Measurements from ENCODE around the gene PTPA. TPM values are rescaled to one million over a fixed set of nuclear protein-coding genes. Genes with fewer than 3 reads are reported as not detected.

PTPA gene
- total and polyA plus RNA-seq, 2 experiments from 2014 or later: 60.8 to 113 TPM

DNA sequence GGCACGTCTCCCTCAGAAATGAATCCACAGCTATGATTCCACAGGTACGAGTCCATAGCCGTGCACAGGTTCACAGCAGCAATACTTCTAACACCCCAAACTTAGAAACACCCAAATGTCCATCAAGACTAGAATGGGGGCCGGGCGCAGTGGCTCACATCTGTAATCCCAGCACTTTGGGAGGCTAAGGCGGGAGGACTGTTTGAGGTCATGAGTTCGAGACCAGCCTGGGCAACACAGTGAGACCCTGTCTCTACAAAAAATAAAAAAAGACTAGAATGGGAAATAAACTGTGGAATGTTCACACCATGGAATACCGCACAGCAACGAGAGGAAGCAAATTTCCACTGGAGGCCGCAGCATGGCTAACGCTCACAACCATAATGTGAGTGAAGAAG is 34.6 kb upstream of the PTPA start:
- Histone ChIP-seq H3K79me2 (ENCODE audit: insufficient read depth) (peaks cover 2% of the 10 kb centered on the region), H2AFZ (no peak overlapping the region), H3K4me1 (ENCODE audit: insufficient read depth) (0 out of 2 replicates have a peak, but pooled peaks cover 6% of the 10 kb centered on the region), H4K20me1 (ENCODE audit: insufficient read depth) (no peaks in the 10 kb centered on the region), H3K36me3 (ENCODE audit: low read depth) (no peaks in the 10 kb centered on the region), H3F3A (ENCODE audit: insufficient read depth) (no peaks in the 10 kb centered on the region), H3K4me3 (no peak overlapping the region), H3K4me2 (ENCODE audit: unreplicated experiment) (no peak overlapping the region), H3K9me2 (ENCODE audit: insufficient read depth) (no peaks in the 10 kb centered on the region), H3K27ac (no peak overlapping the region), H3K9ac (no peak overlapping the region), H3K27me3 (replicated peaks; ENCODE audit: insufficient read depth) (no peaks in the 10 kb centered on the region), H3K9me3 (ENCODE audit: low read depth) (no peaks in the 10 kb centered on the region)
- WGBS, 2 experiments (ENCODE audit: low coverage in 1 of 2, low lambda C conversion rate in 2 of 2, missing lambda C conversion rate in 2 of 2): 88 to 92% methylated on average over 11 of the region's 11 CpGs
- DNase-seq: no peak
- TF ChIP-seq EZH2phosphoT487 (IDR thresholded peaks at IDR 0.05; ENCODE audit: insufficient read depth, low read depth) (no peak), EZH2 (IDR thresholded peaks at IDR 0.05; ENCODE audit: insufficient read depth, poor library complexity, severe bottlenecking) (no peak)
- in situ Hi-C loops (cut with MboI): no loop called here

GRCh38 chr9:129077236-129077635 is 34.0 kb upstream of the PTPA start:
- in situ Hi-C loops (cut with MboI): no loop called here
- Histone ChIP-seq H3K4me1 (ENCODE audit: insufficient read depth) (0 out of 2 replicates have a peak, but pooled peaks cover 12% of the 10 kb centered on the region), H3K27ac (no peak overlapping the region), H3K9me3 (ENCODE audit: low read depth) (no peaks in the 10 kb centered on the region), H3K4me2 (ENCODE audit: unreplicated experiment) (no peak overlapping the region), H3F3A (ENCODE audit: insufficient read depth) (no peaks in the 10 kb centered on the region), H3K4me3 (no peak overlapping the region), H4K20me1 (ENCODE audit: insufficient read depth) (no peaks in the 10 kb centered on the region), H3K36me3 (ENCODE audit: low read depth) (no peaks in the 10 kb centered on the region), H3K79me2 (ENCODE audit: insufficient read depth) (peaks cover 8% of the 10 kb centered on the region), H3K9ac (no peak overlapping the region), H2AFZ (no peak overlapping the region), H3K27me3 (replicated peaks; ENCODE audit: insufficient read depth) (no peaks in the 10 kb centered on the region), H3K9me2 (ENCODE audit: insufficient read depth) (no peaks in the 10 kb centered on the region)
- WGBS, 2 experiments (ENCODE audit: low coverage in 1 of 2, low lambda C conversion rate in 2 of 2, missing lambda C conversion rate in 2 of 2): 82 to 87% methylated on average over 10 of the region's 10 CpGs
- DNase-seq: no peak
- TF ChIP-seq EZH2 (IDR thresholded peaks at IDR 0.05; ENCODE audit: insufficient read depth, poor library complexity, severe bottlenecking) (no peak), EZH2phosphoT487 (IDR thresholded peaks at IDR 0.05; ENCODE audit: insufficient read depth, low read depth) (no peak)

DNA sequence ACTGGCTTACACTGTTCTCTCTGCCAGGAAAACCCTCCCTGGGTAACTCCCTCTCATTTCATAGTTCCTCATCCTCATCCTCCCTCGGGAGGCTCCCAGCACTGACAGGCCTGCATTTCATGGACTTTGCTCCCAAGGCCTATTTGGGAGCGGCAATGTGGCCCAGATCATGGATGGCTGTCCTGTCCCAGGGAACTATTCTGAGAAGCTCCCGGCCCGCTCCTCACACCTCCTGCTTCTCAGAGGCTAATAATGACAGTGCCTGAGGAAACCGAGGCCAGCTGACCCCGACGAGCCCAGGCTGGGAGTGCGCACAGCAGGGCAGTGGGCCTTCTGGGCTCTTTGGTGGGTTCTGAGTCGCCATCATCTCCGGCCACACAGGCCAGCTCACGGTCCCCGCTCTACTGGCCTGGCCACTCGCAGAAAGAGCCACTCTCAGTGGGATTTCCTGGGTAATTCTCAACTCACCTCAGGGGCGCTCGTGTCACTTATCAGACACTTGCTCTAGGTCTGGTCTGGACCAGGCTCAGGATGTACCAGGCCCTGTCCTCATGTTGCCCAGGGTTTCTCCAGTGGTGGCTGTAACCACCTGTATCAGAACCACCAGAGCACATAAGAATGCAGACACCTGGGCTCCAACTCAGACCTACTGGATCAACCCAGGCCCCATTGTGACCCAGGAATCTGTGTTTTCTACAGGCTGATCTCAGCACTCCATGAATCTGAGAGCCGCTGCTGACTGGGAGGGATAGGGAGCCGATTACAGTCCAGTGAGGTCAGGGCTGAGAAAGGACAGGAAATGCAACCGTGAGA is 32.3 kb upstream of the PTPA start:
- H3K4me2 ChIP-seq (ENCODE audit: unreplicated experiment): no peak overlapping the region
- no peak overlapping the region for H3K4me3 ChIP-seq
- H3K9ac ChIP-seq: no peak overlapping the region
- 0 out of 2 replicates have a peak, but pooled peaks cover 12% of the 10 kb centered on the region for H3K4me1 ChIP-seq (ENCODE audit: insufficient read depth)
- no peak for DNase-seq
- H3K9me2 ChIP-seq (ENCODE audit: insufficient read depth): no peaks in the 10 kb centered on the region
- H2AFZ ChIP-seq: no peak overlapping the region
- 77 to 79% methylated on average over 18 of the region's 18 CpGs for WGBS, 2 experiments (ENCODE audit: low coverage in 1 of 2, low lambda C conversion rate in 2 of 2, missing lambda C conversion rate in 2 of 2)
- peaks cover 14% of the 10 kb centered on the region for H3K79me2 ChIP-seq (ENCODE audit: insufficient read depth)
- no peaks in the 10 kb centered on the region for H3F3A ChIP-seq (ENCODE audit: insufficient read depth)
- in situ Hi-C loops (cut with MboI): no loop called here
- no peak for TF ChIP-seq EZH2phosphoT487 (IDR thresholded peaks at IDR 0.05; ENCODE audit: insufficient read depth, low read depth)
- no peaks in the 10 kb centered on the region for H3K36me3 ChIP-seq (ENCODE audit: low read depth)
- no peak overlapping the region for H3K27ac ChIP-seq
- no peaks in the 10 kb centered on the region for H4K20me1 ChIP-seq (ENCODE audit: insufficient read depth)
- H3K27me3 ChIP-seq (replicated peaks; ENCODE audit: insufficient read depth): no peaks in the 10 kb centered on the region
- H3K9me3 ChIP-seq (ENCODE audit: low read depth): no peaks in the 10 kb centered on the region

DNA sequence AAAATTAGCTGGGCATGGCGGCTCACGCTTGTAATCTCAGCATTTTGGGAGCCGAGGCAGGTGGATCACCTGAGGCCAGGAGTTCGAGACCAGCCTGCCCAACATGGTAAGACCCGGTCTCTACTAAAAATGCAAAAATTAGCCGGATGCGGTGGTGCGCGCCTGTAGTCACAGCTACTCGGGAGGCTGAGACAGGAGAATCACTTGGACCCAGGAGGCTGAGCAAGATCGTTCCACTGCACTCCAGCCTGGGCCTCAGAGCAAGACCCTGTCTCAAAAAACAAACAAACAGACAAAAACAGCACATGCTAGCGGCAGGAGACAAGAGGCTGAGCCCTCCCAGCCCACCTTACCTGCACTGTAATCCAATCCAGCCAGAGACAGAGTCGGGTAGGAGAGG is 31.4 kb upstream of the PTPA start:
- H3K4me1 ChIP-seq (ENCODE audit: insufficient read depth): 0 out of 2 replicates have a peak, but pooled peaks cover 12% of the 10 kb centered on the region
- H2AFZ ChIP-seq: peak overlapping the region; percentile 92
- H3K27me3 ChIP-seq (replicated peaks; ENCODE audit: insufficient read depth): no peaks in the 10 kb centered on the region
- peaks cover 14% of the 10 kb centered on the region for H3K79me2 ChIP-seq (ENCODE audit: insufficient read depth)
- H3F3A ChIP-seq (ENCODE audit: insufficient read depth): no peaks in the 10 kb centered on the region
- H3K36me3 ChIP-seq (ENCODE audit: low read depth): no peaks in the 10 kb centered on the region
- TF ChIP-seq EZH2phosphoT487 (IDR thresholded peaks at IDR 0.05; ENCODE audit: insufficient read depth, low read depth) (no peak), EZH2 (IDR thresholded peaks at IDR 0.05; ENCODE audit: insufficient read depth, poor library complexity, severe bottlenecking) (no peak)
- no peak for DNase-seq
- WGBS, 2 experiments (ENCODE audit: low coverage in 1 of 2, low lambda C conversion rate in 2 of 2, missing lambda C conversion rate in 2 of 2): 79 to 81% methylated on average over 13 of the region's 13 CpGs
- H3K9me2 ChIP-seq (ENCODE audit: insufficient read depth): no peaks in the 10 kb centered on the region
- no peaks in the 10 kb centered on the region for H4K20me1 ChIP-seq (ENCODE audit: insufficient read depth)
- H3K4me2 ChIP-seq (ENCODE audit: unreplicated experiment): peak overlapping the region; percentile 90
- peak overlapping the region; percentile 83; the same call in 1 of the 2 replicates for H3K4me3 ChIP-seq
- in situ Hi-C loops (cut with MboI): no loop called here
- no peaks in the 10 kb centered on the region for H3K9me3 ChIP-seq (ENCODE audit: low read depth)
- H3K9ac ChIP-seq: no peak overlapping the region
- no peak overlapping the region for H3K27ac ChIP-seq

All from GM23248 (cell line).